ENCODE results near the gene RAP1GAP2.

DNA sequence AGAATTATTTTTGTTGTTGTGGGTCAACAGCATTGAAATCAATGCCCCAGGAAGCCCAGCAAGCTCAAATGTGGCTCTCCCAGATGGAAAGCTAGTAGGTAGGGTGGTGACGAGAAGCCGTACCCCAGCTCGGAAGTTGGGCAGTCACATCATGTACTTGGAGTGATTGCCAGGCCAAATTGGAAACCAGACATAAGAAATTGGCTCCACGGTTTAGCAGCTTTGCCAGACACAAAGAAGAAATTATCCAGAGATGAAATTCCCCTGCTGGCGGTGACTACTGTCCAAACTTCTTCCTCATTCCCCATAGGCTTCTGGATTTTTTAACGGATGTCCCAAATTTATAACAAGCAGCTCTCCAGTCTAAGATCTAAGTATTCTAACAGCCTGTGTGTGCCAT lies 171.3 kb downstream of the RAP1GAP2 start:
- no peak for TF ChIP-seq EZH2phosphoT487 (IDR thresholded peaks at IDR 0.05; ENCODE audit: borderline replicate concordance, low read length)
- TF ChIP-seq, protein P1, sequence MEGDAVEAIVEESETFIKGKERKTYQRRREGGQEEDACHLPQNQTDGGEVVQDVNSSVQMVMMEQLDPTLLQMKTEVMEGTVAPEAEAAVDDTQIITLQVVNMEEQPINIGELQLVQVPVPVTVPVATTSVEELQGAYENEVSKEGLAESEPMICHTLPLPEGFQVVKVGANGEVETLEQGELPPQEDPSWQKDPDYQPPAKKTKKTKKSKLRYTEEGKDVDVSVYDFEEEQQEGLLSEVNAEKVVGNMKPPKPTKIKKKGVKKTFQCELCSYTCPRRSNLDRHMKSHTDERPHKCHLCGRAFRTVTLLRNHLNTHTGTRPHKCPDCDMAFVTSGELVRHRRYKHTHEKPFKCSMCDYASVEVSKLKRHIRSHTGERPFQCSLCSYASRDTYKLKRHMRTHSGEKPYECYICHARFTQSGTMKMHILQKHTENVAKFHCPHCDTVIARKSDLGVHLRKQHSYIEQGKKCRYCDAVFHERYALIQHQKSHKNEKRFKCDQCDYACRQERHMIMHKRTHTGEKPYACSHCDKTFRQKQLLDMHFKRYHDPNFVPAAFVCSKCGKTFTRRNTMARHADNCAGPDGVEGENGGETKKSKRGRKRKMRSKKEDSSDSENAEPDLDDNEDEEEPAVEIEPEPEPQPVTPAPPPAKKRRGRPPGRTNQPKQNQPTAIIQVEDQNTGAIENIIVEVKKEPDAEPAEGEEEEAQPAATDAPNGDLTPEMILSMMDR (IDR thresholded peaks at IDR 0.05; ENCODE audit: low read depth, low read length, poor library complexity, severe bottlenecking): no peak

Data from DOHH2 (cell line).